ENCODE results near the gene NPM3. TPM values are rescaled to one million over a fixed set of nuclear protein-coding genes. Genes with fewer than 3 reads are reported as not detected.
"Not testable (repeated sequence)": the region's sequence is repeated elsewhere in the genome, so short reads cannot be mapped to it uniquely, and the experiment has no call there.

NPM3 gene
- polyA plus RNA-seq, 4 donors: 52.6 to 77.4 (median 61.7) TPM

GRCh38 chr10:101812606-101813005, 29.4 kb upstream of the NPM3 start:
- no peak for DNase-seq (ENCODE audit: low read depth in 4 of 4, low spot score in 2 of 4)

GRCh38 chr10:101807158-101807557, 23.9 kb upstream of the NPM3 start:
- DNase-seq (ENCODE audit: low read depth in 4 of 4, low spot score in 2 of 4): no peak

- DNase-seq (ENCODE audit: low read depth in 4 of 4, low spot score in 2 of 4): no peak
Observed at GRCh38 chr10:101803511-101803910, 20.3 kb upstream of the NPM3 start.

GRCh38 chr10:101797403-101798059, 14.3 kb upstream of the NPM3 start:
- no peak for DNase-seq (ENCODE audit: low read depth in 4 of 4, low spot score in 2 of 4)

GRCh38 chr10:101793526-101793925, 10.3 kb upstream of the NPM3 start:
- DNase-seq (ENCODE audit: low read depth in 4 of 4, low spot score in 2 of 4): no peak

- DNase-seq (ENCODE audit: low read depth in 4 of 4, low spot score in 2 of 4): no peak
Observed at GRCh38 chr10:101789686-101790085, 6.4 kb upstream of the NPM3 start.

GRCh38 chr10:101789231-101789630, 6.0 kb upstream of the NPM3 start:
- DNase-seq (ENCODE audit: low read depth in 4 of 4, low spot score in 2 of 4): not testable (repeated sequence)

GRCh38 chr10:101785801-101786200, 2.6 kb upstream of the NPM3 start:
- no peak for DNase-seq (ENCODE audit: low read depth in 4 of 4, low spot score in 2 of 4)

GRCh38 chr10:101784558-101784957, 1.3 kb upstream of the NPM3 start:
- DNase-seq (ENCODE audit: low read depth in 4 of 4, low spot score in 2 of 4): no peak

- DNase-seq (ENCODE audit: low read depth in 4 of 4, low spot score in 2 of 4): no peak
Observed at GRCh38 chr10:101783736-101784118, 481 bp upstream of the NPM3 start.

GRCh38 chr10:101781984-101782810, 1.0 kb downstream of the NPM3 start:
- DNase-seq (ENCODE audit: low read depth in 4 of 4, low spot score in 2 of 4): no peak

- no peak for DNase-seq (ENCODE audit: low read depth in 4 of 4, low spot score in 2 of 4)
Observed at GRCh38 chr10:101781655-101781983, 1.6 kb downstream of the NPM3 start.

GRCh38 chr10:101780818-101781654, 2.2 kb downstream of the NPM3 start:
- DNase-seq (ENCODE audit: low read depth in 4 of 4, low spot score in 2 of 4): no peak

GRCh38 chr10:101780187-101780817, 2.9 kb downstream of the NPM3 start:
- no peak for DNase-seq (ENCODE audit: low read depth in 4 of 4, low spot score in 2 of 4)

GRCh38 chr10:101779544-101780186, 3.6 kb downstream of the NPM3 start:
- DNase-seq (ENCODE audit: low read depth in 4 of 4, low spot score in 2 of 4): no peak

- no peak for DNase-seq (ENCODE audit: low read depth in 4 of 4, low spot score in 2 of 4)
Observed at GRCh38 chr10:101778781-101779543, 4.3 kb downstream of the NPM3 start.

GRCh38 chr10:101778151-101778780, 5.0 kb downstream of the NPM3 start:
- DNase-seq (ENCODE audit: low read depth in 4 of 4, low spot score in 2 of 4): no peak

GRCh38 chr10:101777619-101778145, 5.6 kb downstream of the NPM3 start:
- DNase-seq (ENCODE audit: low read depth in 4 of 4, low spot score in 2 of 4): no peak

Data from left renal cortex interstitium (tissue), 4 donors.